HG02678 (cell line): ENCODE results near the gene SLC13A2.

ENCODE experiments used
- ATAC-seq: cut with Tn5 transposase; IDR thresholded peaks from one replicate; pipeline ENCODE4 v1.9.1; 2021; ENCODE audit warnings: mild to moderate bottlenecking, moderate library complexity; ENCODE audit not compliant: unreplicated experiment

SLC13A2 gene

DNA sequence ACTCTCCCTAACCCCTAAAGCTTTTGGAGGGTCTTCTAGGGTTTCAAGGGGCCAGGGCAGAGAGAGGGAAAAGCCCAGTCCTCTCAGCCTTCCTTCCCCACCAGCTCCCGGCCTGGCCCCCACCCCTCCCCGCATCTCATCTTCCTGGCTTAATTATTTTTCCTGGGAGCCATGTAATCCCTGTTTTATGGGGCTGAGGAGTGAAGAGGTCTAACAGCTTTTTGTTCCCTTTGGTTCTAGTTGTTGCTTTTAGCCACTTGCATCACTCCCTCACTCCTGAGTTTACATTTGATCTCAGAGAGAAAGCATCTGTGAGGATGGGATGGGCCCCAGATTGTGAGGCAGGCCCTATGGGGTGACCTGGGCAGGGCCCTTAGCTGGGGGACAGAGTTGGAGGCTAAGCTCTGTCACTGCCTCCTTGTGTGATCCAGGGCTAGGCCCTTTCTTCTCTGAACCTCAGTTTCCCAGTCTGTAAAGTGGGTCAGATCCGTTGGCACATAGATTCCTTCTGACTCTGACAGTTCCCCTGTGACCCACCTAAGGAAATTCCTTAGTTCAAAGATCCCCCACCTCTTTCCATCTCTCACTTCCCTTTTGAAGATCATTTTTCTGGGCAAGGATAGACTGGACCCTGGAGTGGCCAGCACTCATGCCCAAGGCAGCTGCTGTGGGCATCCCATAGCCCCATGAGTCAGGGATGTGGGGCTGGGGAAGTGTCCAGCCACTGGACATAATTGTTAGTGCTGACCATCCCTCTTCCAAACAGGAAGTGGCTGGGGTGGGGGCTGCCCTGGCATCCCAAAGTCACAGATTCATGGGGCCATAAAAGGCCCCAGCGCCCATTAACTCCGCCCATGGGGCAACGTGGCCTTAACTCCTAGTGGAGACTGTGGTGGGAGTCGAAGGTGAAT, 58.9 kb downstream of the SLC13A2 start:
- ATAC-seq = no peak

DNA sequence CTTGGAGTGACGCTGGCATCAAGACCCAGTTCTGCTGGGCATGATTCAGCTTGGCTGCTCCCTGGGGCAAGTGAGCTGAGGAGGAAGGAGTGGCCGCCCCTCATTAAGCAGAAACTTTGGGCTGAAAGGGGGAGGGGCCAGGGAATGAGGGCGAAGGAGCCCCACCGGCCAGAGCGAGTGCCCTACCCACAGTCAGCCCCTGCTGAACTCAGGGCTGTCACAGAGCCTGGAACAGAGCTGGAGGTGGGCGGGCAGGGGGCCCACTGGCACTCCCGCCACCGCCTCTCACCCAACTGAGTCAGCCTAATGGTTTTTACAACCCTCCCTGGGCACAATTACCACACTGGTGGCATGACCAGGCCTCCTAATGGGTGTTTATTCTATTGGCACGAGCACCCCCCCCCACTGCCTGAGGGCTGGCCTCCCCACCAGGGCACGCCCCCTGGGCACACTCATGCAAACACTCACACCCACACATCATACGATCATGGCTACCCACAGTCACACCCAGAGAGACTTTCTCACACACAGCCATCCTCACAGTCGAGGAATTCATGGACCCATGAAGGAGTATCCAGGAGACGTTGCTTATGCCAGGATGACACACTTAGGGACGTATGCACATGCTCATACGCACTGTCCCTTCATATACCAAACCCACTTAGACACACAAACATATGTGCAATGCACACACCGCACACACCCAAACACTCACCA, 59.8 kb downstream of the SLC13A2 start:
- no peak for ATAC-seq

DNA sequence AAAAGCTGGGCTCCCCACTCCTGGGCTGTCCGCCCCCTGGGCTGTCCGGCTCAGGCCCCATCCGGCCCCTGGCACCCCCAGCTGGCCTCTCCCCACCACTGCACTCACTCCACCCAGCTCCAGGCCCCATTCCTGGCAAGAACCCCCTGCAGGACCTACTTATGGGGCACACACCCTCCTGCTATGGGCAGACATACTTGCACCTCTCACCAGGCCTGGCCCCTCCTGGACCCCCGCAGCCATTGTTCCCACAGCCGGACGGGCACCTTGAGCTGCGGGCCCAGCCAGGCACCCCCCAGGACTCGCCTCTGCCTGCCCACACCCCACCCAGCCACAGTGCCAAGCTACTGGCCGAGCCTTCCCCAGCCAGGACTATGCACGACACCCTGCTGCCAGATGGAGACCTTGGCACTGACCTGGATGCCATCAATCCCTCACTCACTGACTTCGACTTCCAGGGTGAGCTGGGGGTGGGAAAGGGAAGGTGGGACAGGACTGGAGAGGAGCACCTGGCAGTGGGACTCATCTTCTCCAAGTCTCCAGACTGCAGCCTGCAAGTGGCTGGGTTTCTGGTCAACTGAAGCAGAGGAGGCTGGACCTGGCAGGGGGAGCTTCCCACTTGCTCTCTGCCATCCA, 61.4 kb downstream of the SLC13A2 start:
- no peak for ATAC-seq

DNA sequence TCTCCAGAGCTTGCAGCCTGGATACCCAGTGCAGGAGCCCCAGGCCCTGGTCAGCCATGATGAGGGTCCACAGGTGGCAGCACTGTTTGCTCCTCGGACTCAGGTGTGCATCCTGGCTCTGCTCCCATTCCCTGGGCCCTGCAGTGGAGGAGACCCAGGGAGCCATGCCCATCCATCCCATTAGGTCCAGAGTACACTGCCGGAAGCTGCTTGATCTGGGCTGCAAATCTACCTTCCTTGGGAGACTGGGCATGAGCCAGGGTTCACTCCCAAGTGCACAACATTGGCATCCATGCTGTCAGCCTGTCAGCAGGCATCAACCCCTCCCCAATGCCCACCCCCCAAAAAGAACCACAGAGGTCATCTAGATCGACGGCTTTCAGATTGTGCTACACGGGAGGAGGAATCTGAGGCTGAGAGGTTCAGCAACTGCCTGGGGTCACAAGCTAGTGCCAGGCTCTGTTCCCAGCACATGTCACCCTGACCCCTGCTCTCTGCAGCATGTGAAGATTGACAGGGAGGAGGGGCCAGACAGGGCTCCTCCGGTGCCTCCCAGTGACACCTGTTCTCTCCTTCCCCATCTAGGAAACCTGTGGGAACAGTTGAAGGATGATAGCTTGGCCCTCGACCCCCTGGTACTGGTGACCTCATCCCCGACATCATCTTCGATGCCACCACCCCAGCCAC, 63.2 kb downstream of the SLC13A2 start:
- no peak for ATAC-seq

DNA sequence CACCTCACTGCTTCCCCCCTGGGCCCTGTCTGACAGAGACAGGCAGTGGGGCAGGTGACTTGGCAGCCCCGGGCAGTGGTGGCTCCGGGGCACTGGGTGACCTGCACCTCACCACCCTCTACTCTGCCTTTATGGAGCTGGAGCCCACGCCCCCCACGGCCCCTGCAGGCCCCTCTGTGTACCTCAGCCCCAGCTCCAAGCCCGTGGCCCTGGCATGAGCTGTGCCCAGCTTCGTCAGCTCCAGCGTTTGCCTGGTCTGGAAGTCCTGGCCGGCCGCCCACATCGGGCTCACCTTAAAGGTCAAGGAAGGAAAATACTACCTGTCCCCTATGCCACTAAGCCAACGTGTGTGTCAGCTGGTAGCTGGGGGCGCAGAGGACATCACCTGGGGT, 63.8 kb downstream of the SLC13A2 start:
- no peak for ATAC-seq

DNA sequence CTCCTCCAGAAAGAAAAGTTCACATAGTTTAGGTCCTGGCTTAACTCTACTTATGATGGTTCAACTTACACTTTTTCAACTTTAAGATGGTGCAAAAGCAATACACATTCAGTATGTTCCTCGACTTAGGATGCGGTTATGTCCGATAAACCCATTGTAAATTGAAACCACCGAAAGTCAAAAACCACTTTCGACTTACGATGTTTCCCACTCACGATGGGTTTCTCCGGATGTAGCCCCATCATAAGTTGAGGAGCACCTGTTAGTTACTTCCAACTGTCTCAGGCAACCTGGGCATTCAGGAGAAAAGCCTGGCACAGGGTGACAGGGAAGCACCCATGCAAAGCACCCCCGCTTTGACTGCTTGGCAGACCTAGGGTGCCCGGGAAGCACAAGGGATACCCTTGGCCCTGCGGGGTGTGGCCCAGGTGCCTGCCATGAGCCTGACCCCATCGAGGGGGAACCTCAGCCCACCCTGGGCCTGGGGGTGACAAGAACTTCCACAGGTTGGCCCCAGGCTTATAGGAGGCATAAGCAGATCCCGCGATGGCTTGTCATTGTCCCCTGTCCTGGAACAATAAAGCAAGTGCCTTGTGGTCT, 65.0 kb downstream of the SLC13A2 start:
- ATAC-seq = no peak

DNA sequence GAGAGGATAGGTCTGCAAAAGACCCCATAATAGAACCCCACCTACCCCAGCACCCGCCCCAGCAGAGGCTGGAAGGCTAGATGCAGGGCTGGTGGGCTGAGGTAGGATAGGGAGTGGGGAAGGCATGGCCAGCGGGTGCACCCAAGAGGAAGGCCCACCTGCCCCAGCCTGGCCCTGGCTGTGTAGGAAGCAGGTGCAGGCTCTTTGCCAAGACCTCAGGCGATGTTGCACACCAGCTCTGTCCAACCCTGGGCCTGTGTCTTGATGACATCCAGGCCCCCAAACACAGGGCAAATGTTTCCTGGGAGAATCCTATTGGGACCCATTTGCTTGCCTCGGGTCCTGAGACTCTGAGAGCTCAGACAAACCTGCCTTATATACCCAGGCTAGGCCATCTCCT, 66.8 kb downstream of the SLC13A2 start:
- no peak for ATAC-seq

DNA sequence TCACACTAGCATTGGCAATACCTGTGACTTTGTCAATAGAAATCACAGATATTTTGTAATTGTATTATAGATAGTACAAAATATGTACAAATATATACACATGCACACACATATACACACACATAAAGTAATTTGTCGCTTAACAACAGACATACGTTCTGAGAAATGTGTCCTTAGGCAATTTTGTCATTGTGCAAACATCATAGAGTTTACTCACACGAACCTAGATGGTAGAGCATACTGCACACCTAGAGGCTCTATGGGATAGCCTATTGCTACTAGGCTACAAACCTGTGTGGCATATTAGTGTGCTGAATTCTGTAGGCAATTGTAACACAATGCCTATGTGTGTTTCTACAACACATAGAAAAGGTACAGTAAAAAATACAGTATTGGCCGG, 68.0 kb downstream of the SLC13A2 start:
- ATAC-seq = no peak

DNA sequence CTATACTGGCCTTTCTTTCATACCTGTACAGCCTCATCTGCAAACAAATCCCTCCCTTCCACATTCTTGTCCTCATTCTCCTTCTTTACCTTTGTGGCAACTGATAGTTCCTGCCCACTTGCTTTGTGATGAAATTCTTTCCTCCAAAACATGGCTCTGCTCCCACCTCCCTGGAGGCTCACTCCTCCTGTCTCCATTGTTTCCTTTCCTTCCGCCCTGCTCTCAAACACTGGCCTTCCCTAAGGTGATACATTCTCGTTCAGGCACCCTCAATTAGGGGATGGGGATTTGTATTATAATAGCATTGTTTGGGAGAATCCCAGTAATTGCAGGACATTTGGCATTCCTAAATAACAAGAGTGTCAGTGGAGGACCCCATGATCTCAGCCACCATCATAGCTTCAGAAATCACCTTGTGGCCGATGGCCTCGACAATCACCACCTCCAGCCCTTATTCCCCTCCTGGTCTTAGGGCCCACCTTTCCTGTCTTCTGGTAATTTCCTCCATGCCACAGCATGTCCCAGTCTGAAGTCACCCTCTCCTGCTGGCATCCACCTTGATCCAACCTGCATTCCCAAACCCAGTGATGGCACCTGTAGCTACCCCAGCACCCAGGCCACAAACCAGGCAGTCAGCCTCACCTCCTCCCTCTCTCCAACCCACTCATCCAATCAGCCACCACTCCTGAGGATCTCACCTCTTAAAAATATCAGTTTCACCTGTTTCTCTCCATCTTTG, 71.1 kb downstream of the SLC13A2 start:
- no peak for ATAC-seq

DNA sequence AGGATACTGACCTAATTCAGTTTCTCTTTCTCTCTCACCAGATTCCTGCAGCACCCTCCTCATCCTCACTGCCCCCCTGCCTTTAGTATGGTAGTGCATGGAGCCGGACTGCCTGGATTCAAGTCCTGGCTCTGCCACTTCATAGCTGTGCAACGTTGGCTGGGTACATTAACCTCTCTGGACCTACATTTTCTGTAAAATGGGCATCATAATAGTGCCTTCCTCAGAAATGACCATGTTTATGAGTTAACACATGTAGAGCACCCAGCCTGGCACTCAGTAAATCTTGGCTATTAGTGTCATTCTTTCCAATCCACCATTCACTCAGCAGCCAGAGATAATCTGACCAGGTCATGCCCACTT, 71.7 kb downstream of the SLC13A2 start:
- no peak for ATAC-seq

DNA sequence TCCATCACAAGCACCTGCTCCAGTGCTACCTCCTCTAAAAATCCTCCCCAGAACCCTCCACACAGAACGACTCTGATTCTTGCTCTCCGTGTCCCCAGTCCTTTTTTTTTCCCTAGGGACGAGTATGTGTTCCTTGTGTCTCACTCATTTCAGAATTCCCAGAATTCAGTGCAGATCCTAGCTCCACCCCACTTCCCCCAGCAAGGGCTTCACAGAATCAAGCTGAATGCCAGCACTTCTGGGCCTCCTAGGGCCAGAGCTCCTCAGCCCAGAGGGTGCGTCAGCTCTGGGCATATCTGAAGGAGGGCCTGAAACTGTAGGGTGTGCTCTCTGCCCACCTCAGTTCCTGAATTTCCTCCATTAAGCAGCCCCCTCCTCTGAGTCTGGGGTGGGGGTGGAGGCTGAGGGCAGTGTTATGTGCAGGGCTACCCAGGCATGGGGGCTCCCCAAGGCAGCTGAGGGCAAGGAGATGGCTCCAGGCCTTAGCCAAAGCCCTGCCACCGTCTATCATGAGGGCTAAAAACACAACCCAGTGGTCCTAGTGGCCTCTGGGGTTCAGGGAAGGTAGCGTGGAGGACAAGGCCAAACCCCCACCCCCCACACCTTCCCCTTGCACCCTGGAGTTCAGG, 72.5 kb downstream of the SLC13A2 start:
- ATAC-seq = no peak

DNA sequence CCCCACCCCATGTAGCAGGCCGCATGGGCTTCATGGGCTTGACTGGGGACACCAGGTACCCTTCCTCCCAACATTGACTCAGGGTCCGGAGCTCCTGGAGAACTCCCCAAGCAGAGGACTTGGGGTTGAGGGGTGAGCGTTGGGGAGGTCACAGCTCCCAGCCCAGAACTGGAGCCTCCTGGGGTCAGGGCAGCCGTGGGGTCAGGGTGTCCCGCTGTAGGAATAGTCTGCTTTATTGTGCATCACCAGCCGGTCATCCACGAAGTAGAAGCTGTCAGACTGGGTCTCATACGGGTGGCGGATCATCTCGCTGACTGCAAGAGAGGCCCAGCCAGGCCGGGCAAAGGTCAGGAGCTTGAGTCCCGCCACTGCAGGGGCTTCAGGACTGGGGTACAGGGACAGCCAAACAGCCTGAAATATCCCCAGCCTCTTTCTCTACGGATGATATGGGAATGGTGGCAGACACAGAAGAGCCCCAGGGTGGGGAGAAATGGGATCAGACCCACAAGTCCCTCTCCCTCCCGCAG, 73.7 kb downstream of the SLC13A2 start:
- no peak for ATAC-seq
